Right lobe of liver (tissue), 4 donors: ENCODE measurements around the gene HS6ST3.

Experiments
- POLR2A ChIP-seq: fragments of 450-650 bp; IDR thresholded peaks from one replicate; pipeline ENCODE4 v1.6.1; 2017; ENCODE audit warnings: antibody characterized with exemption, mild to moderate bottlenecking
- TF ChIP-seq, protein P1 (sequence below), 4 donors: fragments of 200-600 bp in 3 of 4; fragments of 450-650 bp in 1 of 4; IDR thresholded peaks; one replicate each; pipeline versions ENCODE4 v1.5.1 to v1.8.0; 2016 to 2022; ENCODE audit warnings: antibody characterized with exemption in 4 of 4, mild to moderate bottlenecking in 2 of 4
- donor health status: DM: no; HTN: no; CAD: no.
- donor health status: DM: no; HTN: no; CAD: no.
- donor health status: DM: no; HTN: yes; CAD: no.

DNA sequence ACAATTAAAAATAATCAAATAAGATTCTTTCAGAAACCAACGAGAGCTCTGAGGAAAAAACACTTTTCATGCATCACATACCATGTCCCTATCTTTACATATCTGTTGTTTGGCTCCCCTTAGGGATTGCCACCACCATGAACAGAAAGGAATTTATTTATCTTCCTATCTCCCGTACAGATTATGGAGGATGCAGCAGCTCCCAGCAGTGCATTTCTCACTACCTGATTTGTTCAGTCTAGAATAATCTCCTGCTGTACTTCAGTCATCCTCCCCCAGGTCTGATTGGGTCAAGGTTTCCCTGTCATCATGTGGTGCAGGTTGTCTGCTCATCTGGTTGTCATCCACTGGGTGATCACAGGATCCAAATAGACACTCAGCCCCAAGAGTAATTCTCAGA lies 453.1 kb downstream of the HS6ST3 start:
- TF ChIP-seq, protein P1, sequence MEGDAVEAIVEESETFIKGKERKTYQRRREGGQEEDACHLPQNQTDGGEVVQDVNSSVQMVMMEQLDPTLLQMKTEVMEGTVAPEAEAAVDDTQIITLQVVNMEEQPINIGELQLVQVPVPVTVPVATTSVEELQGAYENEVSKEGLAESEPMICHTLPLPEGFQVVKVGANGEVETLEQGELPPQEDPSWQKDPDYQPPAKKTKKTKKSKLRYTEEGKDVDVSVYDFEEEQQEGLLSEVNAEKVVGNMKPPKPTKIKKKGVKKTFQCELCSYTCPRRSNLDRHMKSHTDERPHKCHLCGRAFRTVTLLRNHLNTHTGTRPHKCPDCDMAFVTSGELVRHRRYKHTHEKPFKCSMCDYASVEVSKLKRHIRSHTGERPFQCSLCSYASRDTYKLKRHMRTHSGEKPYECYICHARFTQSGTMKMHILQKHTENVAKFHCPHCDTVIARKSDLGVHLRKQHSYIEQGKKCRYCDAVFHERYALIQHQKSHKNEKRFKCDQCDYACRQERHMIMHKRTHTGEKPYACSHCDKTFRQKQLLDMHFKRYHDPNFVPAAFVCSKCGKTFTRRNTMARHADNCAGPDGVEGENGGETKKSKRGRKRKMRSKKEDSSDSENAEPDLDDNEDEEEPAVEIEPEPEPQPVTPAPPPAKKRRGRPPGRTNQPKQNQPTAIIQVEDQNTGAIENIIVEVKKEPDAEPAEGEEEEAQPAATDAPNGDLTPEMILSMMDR (IDR thresholded peaks at IDR 0.05), result no peak
- no peak for TF ChIP-seq POLR2A
